HG03103 (cell line): ENCODE data around the gene ZNRF3.
"Not testable (repeated sequence)": the region's sequence is repeated elsewhere in the genome, so short reads cannot be mapped to it uniquely, and the experiment has no call there.

Experiments
- ATAC-seq: cut with Tn5 transposase; IDR thresholded peaks from one replicate; pipeline ENCODE4 v1.9.1; 2021; ENCODE audit warnings: low read depth; ENCODE audit not compliant: unreplicated experiment

The ZNRF3 gene

GRCh38 chr22:28927630-28928029 is 44.3 kb downstream of the ZNRF3 start:
- no peak for ATAC-seq

GRCh38 chr22:28929197-28929596 is 45.8 kb downstream of the ZNRF3 start:
- no peak for ATAC-seq

- ATAC-seq = no peak
Measured at GRCh38 chr22:28930357-28931007, 47.1 kb downstream of the ZNRF3 start.

GRCh38 chr22:28931844-28932567 is 48.6 kb downstream of the ZNRF3 start:
- no peak for ATAC-seq

- ATAC-seq = no peak
Measured at GRCh38 chr22:28933321-28933720, 49.9 kb downstream of the ZNRF3 start.

GRCh38 chr22:28934026-28934425 is 50.7 kb downstream of the ZNRF3 start:
- no peak for ATAC-seq

- no peak for ATAC-seq
Measured at GRCh38 chr22:28935140-28935539, 51.8 kb downstream of the ZNRF3 start.

GRCh38 chr22:28935713-28936112 is 52.3 kb downstream of the ZNRF3 start:
- ATAC-seq = no peak

GRCh38 chr22:28936200-28936599 is 52.8 kb downstream of the ZNRF3 start:
- ATAC-seq = no peak

- ATAC-seq = no peak
Measured at GRCh38 chr22:28937206-28938025, 54.0 kb downstream of the ZNRF3 start.

GRCh38 chr22:28938286-28938833 is 55.0 kb downstream of the ZNRF3 start:
- no peak for ATAC-seq

GRCh38 chr22:28939394-28939793 is 56.0 kb downstream of the ZNRF3 start:
- ATAC-seq = no peak

- ATAC-seq = no peak
Measured at GRCh38 chr22:28939932-28940331, 56.6 kb downstream of the ZNRF3 start.

- ATAC-seq = no peak
Measured at GRCh38 chr22:28940441-28940840, 57.1 kb downstream of the ZNRF3 start.

- ATAC-seq = no peak
Measured at GRCh38 chr22:28942333-28942732, 59.0 kb downstream of the ZNRF3 start.

- no peak for ATAC-seq
Measured at GRCh38 chr22:28942801-28943500, 59.6 kb downstream of the ZNRF3 start.

- no peak for ATAC-seq
Measured at GRCh38 chr22:28943501-28943879, 60.1 kb downstream of the ZNRF3 start.

- ATAC-seq = no peak
Measured at GRCh38 chr22:28947125-28947524, 63.8 kb downstream of the ZNRF3 start.

GRCh38 chr22:28948424-28948823 is 65.1 kb downstream of the ZNRF3 start:
- no peak for ATAC-seq

GRCh38 chr22:28948860-28949551 is 65.6 kb downstream of the ZNRF3 start:
- not testable (repeated sequence) for ATAC-seq
